H1 (cell line): Measurements from ENCODE around the gene LANCL3. TPM values are rescaled to one million over a fixed set of nuclear protein-coding genes. Genes with fewer than 3 reads are reported as not detected.
A peak's percentile ranks its signal among the peaks of the same experiment; 100 is the strongest.

Experiments
- CTCF ChIA-PET: fragments of 300-600 bp; sonication (Branson Sonifier 250); formaldehyde crosslinking; loops from one replicate; lab custom pipeline; 2021; ENCODE audit not compliant: partially characterized antibody; lab: Charles Lee
- POLR2A ChIA-PET: fragments of 300-600 bp; sonication (Branson Sonifier 250); formaldehyde crosslinking; loops from one replicate; lab custom pipeline; 2021; ENCODE audit warnings: inconsistent platforms; ENCODE audit not compliant: partially characterized antibody; lab: Charles Lee
- DNase-seq, 2 experiments: peaks; one replicate each; pipeline versions ENCODE4 v3.0.0 to v3.0.0-alpha.2; 2010 to 2022; ENCODE audit warnings: low spot score in 2 of 2, low read depth in 1 of 2, mixed read lengths in 1 of 2
- FAIRE-seq: peaks from 2 replicates; lab custom pipeline; 2011; peaks lifted over from hg19 to GRCh38; lab: Jason Lieb, UNC
- H2AFZ ChIP-seq: 2 replicates; pipeline ENCODE4 v1.8.1; 2012; ENCODE audit warnings: low read length, inconsistent platforms
- H2AK5ac ChIP-seq: 2 replicates; pipeline ENCODE4 v1.6.1; 2013; ENCODE audit warnings: low read depth, low read length
- H2BK120ac ChIP-seq: replicated peaks from 2 replicates; pipeline ENCODE3; 2013; ENCODE audit warnings: low read depth, low read length, inconsistent platforms
- H2BK12ac ChIP-seq: 2 replicates; pipeline ENCODE4 v1.6.1; 2013; ENCODE audit warnings: low read depth, low read length
- H2BK15ac ChIP-seq: 2 replicates; pipeline ENCODE4 v1.6.1; 2013; ENCODE audit warnings: low read length
- H2BK20ac ChIP-seq: 2 replicates; pipeline ENCODE4 v1.6.1; 2013; ENCODE audit warnings: low read length
- H2BK5ac ChIP-seq: 2 replicates; pipeline ENCODE4 v1.6.1; 2013; ENCODE audit warnings: low read depth, low read length
- H3K14ac ChIP-seq: 2 replicates; pipeline ENCODE4 v1.6.1; 2013; ENCODE audit warnings: inconsistent platforms; ENCODE audit not compliant: insufficient read length
- H3K18ac ChIP-seq: 2 replicates; pipeline ENCODE4 v1.6.1; 2013; ENCODE audit warnings: low read length; ENCODE audit errors: extremely low read depth
- H3K23ac ChIP-seq: 2 replicates; pipeline ENCODE4 v1.6.1; 2013; ENCODE audit warnings: inconsistent platforms; ENCODE audit not compliant: insufficient read length
- H3K23me2 ChIP-seq: 2 replicates; pipeline ENCODE4 v1.6.1; 2013; ENCODE audit warnings: low read depth, low read length
- H3K27ac ChIP-seq: 2 replicates; pipeline ENCODE4 v1.6.1; 2011; ENCODE audit warnings: low read depth, low read length, inconsistent platforms
- H3K27me3 ChIP-seq, 4 experiments: replicated peaks in 1 of 4; 1 replicate in 1 of 4; 2 replicates in 3 of 4; pipeline versions ENCODE4 v1.6.1 to v1.8.1; 2011 to 2013; ENCODE audit warnings: low read length in 3 of 4, mild to moderate bottlenecking in 3 of 4, inconsistent platforms in 2 of 4, mixed read lengths in 2 of 4, moderate library complexity in 1 of 4; ENCODE audit not compliant: control insufficient read depth in 3 of 4, insufficient read depth in 3 of 4; ENCODE audit errors: extremely low read depth in 1 of 4
- H3K36me3 ChIP-seq, 4 experiments: 2 replicates each; pipeline versions ENCODE4 v1.6.1 to v1.8.1; 2011 to 2013; ENCODE audit warnings: mild to moderate bottlenecking in 4 of 4, low read length in 3 of 4, moderate library complexity in 2 of 4, control low read depth in 1 of 4, inconsistent platforms in 1 of 4; ENCODE audit not compliant: insufficient read depth in 4 of 4, control insufficient read depth in 2 of 4
- H3K4ac ChIP-seq: replicated peaks from 2 replicates; pipeline ENCODE3; 2013; ENCODE audit warnings: low read length, low read depth, mixed read lengths, inconsistent platforms; ENCODE audit not compliant: insufficient read length
- H3K4me1 ChIP-seq, 4 experiments: replicated peaks in 1 of 4; 1 replicate in 1 of 4; 2 replicates in 3 of 4; pipeline versions ENCODE4 v1.6.1 to v1.8.1; 2011 to 2013; ENCODE audit warnings: low read length in 3 of 4, inconsistent platforms in 2 of 4, mixed read lengths in 1 of 4; ENCODE audit not compliant: insufficient read depth in 4 of 4, control insufficient read depth in 3 of 4
- H3K4me2 ChIP-seq, 2 experiments: 2 replicates each; pipeline versions ENCODE4 v1.6.1 to v1.8.1; 2011 to 2013; ENCODE audit warnings: low read depth in 2 of 2, low read length in 2 of 2, control low read depth in 1 of 2, inconsistent platforms in 1 of 2, mild to moderate bottlenecking in 1 of 2; ENCODE audit not compliant: insufficient read depth in 1 of 2
- H3K4me3 ChIP-seq, 4 experiments: fragments of 200-600, 300-600 bp in 1 of 4; sonication (generic), shearing (Covaris generic), sonication (Bioruptor Twin) in 1 of 4; 2 replicates each; pipeline versions ENCODE4 v1.5.1 to v1.8.1; 2011 to 2016; ENCODE audit warnings: low read length in 4 of 4, low read depth in 3 of 4, control low read depth in 2 of 4, inconsistent platforms in 2 of 4, mild to moderate bottlenecking in 2 of 4, mixed read lengths in 1 of 4, moderate library complexity in 1 of 4; ENCODE audit not compliant: insufficient read depth in 2 of 4; ENCODE audit errors: extremely low read depth in 1 of 4
- H3K56ac ChIP-seq: replicated peaks from 2 replicates; pipeline ENCODE3; 2013; ENCODE audit warnings: low read depth, mild to moderate bottlenecking, mixed read lengths, low read length, inconsistent platforms; ENCODE audit not compliant: insufficient read length
- H3K79me1 ChIP-seq: 2 replicates; pipeline ENCODE4 v1.6.1; 2013; ENCODE audit warnings: low read depth, low read length, control low read depth
- H3K79me2 ChIP-seq, 2 experiments: 2 replicates each; pipeline versions ENCODE4 v1.6.1 to v1.8.1; 2012 to 2013; ENCODE audit warnings: low read length in 2 of 2, mild to moderate bottlenecking in 2 of 2, inconsistent platforms in 1 of 2; ENCODE audit not compliant: insufficient read depth in 2 of 2, control insufficient read depth in 1 of 2
- H3K9ac ChIP-seq, 4 experiments: replicated peaks in 1 of 4; 1 replicate in 1 of 4; 2 replicates in 3 of 4; pipeline versions ENCODE4 v1.6.1 to v1.8.1; 2011 to 2013; ENCODE audit warnings: low read depth in 3 of 4, low read length in 3 of 4, control low read depth in 2 of 4, mild to moderate bottlenecking in 2 of 4, moderate library complexity in 2 of 4, inconsistent platforms in 1 of 4; ENCODE audit errors: extremely low read depth in 1 of 4
- H3K9me3 ChIP-seq, 2 experiments: 2 replicates each; pipeline versions ENCODE4 v1.6.1 to v1.8.1; 2012 to 2013; ENCODE audit warnings: mild to moderate bottlenecking in 2 of 2, moderate library complexity in 2 of 2, control low read depth in 1 of 2, inconsistent platforms in 1 of 2, low read depth in 1 of 2, low read length in 1 of 2, mixed read lengths in 1 of 2; ENCODE audit not compliant: insufficient read depth in 2 of 2
- H4K20me1 ChIP-seq, 2 experiments: replicated peaks in 1 of 2; 2 replicates each; pipeline versions ENCODE3 to v1.8.1; 2011 to 2013; ENCODE audit warnings: inconsistent platforms in 2 of 2, low read length in 2 of 2, mild to moderate bottlenecking in 1 of 2; ENCODE audit not compliant: insufficient read depth in 2 of 2, control insufficient read depth in 1 of 2
- H4K5ac ChIP-seq: 2 replicates; pipeline ENCODE4 v1.6.1; 2013; ENCODE audit warnings: low read length, low read depth, mixed read lengths, inconsistent platforms; ENCODE audit not compliant: insufficient read length
- H4K8ac ChIP-seq: 2 replicates; pipeline ENCODE4 v1.8.0; 2013; ENCODE audit warnings: mild to moderate bottlenecking, moderate library complexity, low read length, inconsistent platforms; ENCODE audit not compliant: insufficient read depth; ENCODE audit errors: extremely low read depth
- H4K91ac ChIP-seq: replicated peaks from 2 replicates; pipeline ENCODE3; 2013; ENCODE audit warnings: low read length, mixed read lengths, inconsistent platforms; ENCODE audit not compliant: insufficient read length
- ATF3 ChIP-seq: IDR thresholded peaks from 2 replicates; pipeline ENCODE4 v1.6.1; 2011; ENCODE audit warnings: low read depth, mild to moderate bottlenecking, low read length; ENCODE audit not compliant: insufficient read depth
- BACH1 ChIP-seq: IDR thresholded peaks from 2 replicates; pipeline ENCODE4 v1.6.1; 2012; ENCODE audit warnings: low read length, improper control_type of control experiment
- BRCA1 ChIP-seq: IDR thresholded peaks from 2 replicates; pipeline ENCODE4 v1.6.1; 2012; ENCODE audit warnings: low read depth, low read length, improper control_type of control experiment
- CBX5 ChIP-seq: fragments of 300-800, 300-1000 bp; sonication (generic); IDR thresholded peaks from 2 replicates; pipeline ENCODE4 v1.7.1; 2016; ENCODE audit warnings: antibody characterized with exemption, low read length, low read depth
- HDAC2 ChIP-seq, 2 experiments: fragments of 300-600 bp in 1 of 2; sonication (generic) in 1 of 2; IDR thresholded peaks; 2 replicates each; pipeline ENCODE4 v1.6.1; 2011 to 2012; ENCODE audit warnings: low read depth in 2 of 2, low read length in 2 of 2, mild to moderate bottlenecking in 2 of 2, moderate library complexity in 2 of 2, borderline replicate concordance in 1 of 2, inconsistent platforms in 1 of 2
- POLR2A ChIP-seq, 2 experiments: IDR thresholded peaks; 1 replicate in 1 of 2; 2 replicates in 1 of 2; pipeline ENCODE4 v1.6.1; 2011; ENCODE audit warnings: low read depth in 2 of 2, low read length in 2 of 2, mild to moderate bottlenecking in 2 of 2; ENCODE audit errors: control extremely low read depth in 1 of 2
- RBBP5 ChIP-seq: IDR thresholded peaks from 2 replicates; pipeline ENCODE4 v1.7.1; 2012; ENCODE audit warnings: low read depth, mild to moderate bottlenecking, inconsistent platforms, low read length, moderate library complexity, borderline replicate concordance
- RFX5 ChIP-seq: IDR thresholded peaks from 2 replicates; pipeline ENCODE4 v1.6.1; 2011; ENCODE audit warnings: low read depth, low read length, improper control_type of control experiment, borderline replicate concordance
- SAP30 ChIP-seq: fragments of 300-600 bp; sonication (generic); IDR thresholded peaks from 2 replicates; pipeline ENCODE4 v1.7.1; 2012; ENCODE audit warnings: low read length, moderate library complexity, mild to moderate bottlenecking, inconsistent platforms; ENCODE audit not compliant: insufficient read depth, insufficient replicate concordance
- TAF7 ChIP-seq: optimal IDR thresholded peaks from 2 replicates; pipeline ENCODE3; 2011; ENCODE audit warnings: low read depth, mild to moderate bottlenecking, inconsistent platforms, low read length, moderate library complexity, borderline replicate concordance
- USF2 ChIP-seq: IDR thresholded peaks from 2 replicates; pipeline ENCODE4 v1.6.1; 2011; ENCODE audit warnings: low read length, improper control_type of control experiment
- WGBS, 2 experiments: shearing (Covaris generic) in 1 of 2; methylation state at CpG; one replicate each; pipeline versions ENCODE4 v1.1.6 to v1.1.7; 2013 to 2015; ENCODE audit warnings: low lambda C conversion rate in 2 of 2, mixed read lengths in 2 of 2, inconsistent platforms in 1 of 2, low coverage in 1 of 2, missing lambda C conversion rate in 1 of 2; ENCODE audit not compliant: insufficient replicate concordance in 2 of 2, insufficient coverage in 1 of 2, insufficient read length in 1 of 2; ENCODE audit errors: extremely low coverage in 1 of 2, missing lambda C conversion rate in 1 of 2; 5-methylcytosine and 5-hydroxymethylcytosine counted together
- polyA plus RNA-seq, 7 experiments: library from polyadenylated mRNA; depleted of rRNA in 3 of 7; stranded (reverse) in 5 of 7; unstranded in 2 of 7; fragments of >200 nt in 5 of 7; fragments of 200-250 nt in 2 of 7; gene quantifications; 1 replicate in 5 of 7; 2 replicates in 1 of 7; 4 replicates in 1 of 7; pipeline versions ENCODE4 v1.2.1 to v1.2.3, GENCODE V29; 2011 to 2013; ENCODE audit warnings: missing spikeins in 2 of 7, mixed read lengths in 2 of 7
- total RNA-seq: library from RNA; stranded (reverse); fragmentation: NEBNext Ultra II Directional; extraction: Animal tissue kit (Norgen Biotek cat#: 25700); gene quantifications from 2 replicates; pipeline ENCODE4 v1.2.1, GENCODE V29; 2021

The LANCL3 gene
- total and polyA plus RNA-seq, 2 of the 8 experiments (the other 6 are each of a cell fraction or from before 2014, with no cell fraction given) = 0.11 to 0.37 TPM

- H3K79me1 ChIP-seq = no peaks in the 10 kb centered on the region
- WGBS, 2 experiments = 100% methylated on average over 1 of the region's 1 CpG; no CpG with 5 or more reads in 1 of the 2 experiments
- no peaks in the 10 kb centered on the region for H3K27me3 ChIP-seq
- H3K9me3 ChIP-seq = no peaks in the 10 kb centered on the region
- DNase-seq (no peak), FAIRE-seq (peak; percentile 32)
- H2BK20ac ChIP-seq = no peak overlapping the region
- no peaks in the 10 kb centered on the region for H3K23me2 ChIP-seq
- no peak overlapping the region for H3K9ac ChIP-seq
- no peak overlapping the region for H4K5ac ChIP-seq
- no peak overlapping the region for H2BK120ac ChIP-seq
- no peak overlapping the region for H3K14ac ChIP-seq
- no peak overlapping the region for H4K8ac ChIP-seq
- H2BK15ac ChIP-seq = no peak overlapping the region
- no peak overlapping the region for H2AFZ ChIP-seq
- H4K20me1 ChIP-seq = no peaks in the 10 kb centered on the region
- POLR2A ChIA-PET = no interaction called here
- no peak overlapping the region for H2BK12ac ChIP-seq
- H3K4ac ChIP-seq = no peak overlapping the region
- no peak overlapping the region for H2BK5ac ChIP-seq
- no peak overlapping the region for H3K56ac ChIP-seq
- H2AK5ac ChIP-seq = no peak overlapping the region
- no peak overlapping the region for H4K91ac ChIP-seq
- no peak overlapping the region for H3K27ac ChIP-seq
- H3K4me3 ChIP-seq = no peak overlapping the region
- H3K79me2 ChIP-seq = no peaks in the 10 kb centered on the region
- no peaks in the 10 kb centered on the region; a peak in 1 of 7 replicates for H3K4me1 ChIP-seq
- H3K36me3 ChIP-seq = no peaks in the 10 kb centered on the region
- no peak overlapping the region for H3K18ac ChIP-seq
- no peak overlapping the region for H3K23ac ChIP-seq
- no peak overlapping the region for H3K4me2 ChIP-seq
- CTCF ChIA-PET = interaction anchor here (0.9 kb wide), 1 partner anchor 92 kb away, joined by 3 read pairs; no protein-coding TSS in a partner anchor
- TF ChIP-seq RFX5 (no peak), HDAC2 (IDR thresholded peaks at IDR 0.05; ENCODE audit: borderline replicate concordance in 1 of 2, low read depth in 2 of 2, low read length in 2 of 2) (no peak), TAF7 (no peak), SAP30 (no peak), BACH1 (no peak), RBBP5 (no peak), POLR2A (IDR thresholded peaks at IDR 0.05; ENCODE audit: control extremely low read depth in 1 of 2, low read depth in 2 of 2, low read length in 2 of 2) (no peak), CBX5 (no peak), ATF3 (no peak), BRCA1 (no peak), USF2 (no peak)
These were observed 80.5 kb downstream of the LANCL3 start for GRCh38 chrX:37651921-37652452.
